ENCODE data around the gene B9D1.

The B9D1 gene, protein sequence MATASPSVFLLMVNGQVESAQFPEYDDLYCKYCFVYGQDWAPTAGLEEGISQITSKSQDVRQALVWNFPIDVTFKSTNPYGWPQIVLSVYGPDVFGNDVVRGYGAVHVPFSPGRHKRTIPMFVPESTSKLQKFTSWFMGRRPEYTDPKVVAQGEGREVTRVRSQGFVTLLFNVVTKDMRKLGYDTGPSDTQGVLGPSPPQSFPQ

DNA sequence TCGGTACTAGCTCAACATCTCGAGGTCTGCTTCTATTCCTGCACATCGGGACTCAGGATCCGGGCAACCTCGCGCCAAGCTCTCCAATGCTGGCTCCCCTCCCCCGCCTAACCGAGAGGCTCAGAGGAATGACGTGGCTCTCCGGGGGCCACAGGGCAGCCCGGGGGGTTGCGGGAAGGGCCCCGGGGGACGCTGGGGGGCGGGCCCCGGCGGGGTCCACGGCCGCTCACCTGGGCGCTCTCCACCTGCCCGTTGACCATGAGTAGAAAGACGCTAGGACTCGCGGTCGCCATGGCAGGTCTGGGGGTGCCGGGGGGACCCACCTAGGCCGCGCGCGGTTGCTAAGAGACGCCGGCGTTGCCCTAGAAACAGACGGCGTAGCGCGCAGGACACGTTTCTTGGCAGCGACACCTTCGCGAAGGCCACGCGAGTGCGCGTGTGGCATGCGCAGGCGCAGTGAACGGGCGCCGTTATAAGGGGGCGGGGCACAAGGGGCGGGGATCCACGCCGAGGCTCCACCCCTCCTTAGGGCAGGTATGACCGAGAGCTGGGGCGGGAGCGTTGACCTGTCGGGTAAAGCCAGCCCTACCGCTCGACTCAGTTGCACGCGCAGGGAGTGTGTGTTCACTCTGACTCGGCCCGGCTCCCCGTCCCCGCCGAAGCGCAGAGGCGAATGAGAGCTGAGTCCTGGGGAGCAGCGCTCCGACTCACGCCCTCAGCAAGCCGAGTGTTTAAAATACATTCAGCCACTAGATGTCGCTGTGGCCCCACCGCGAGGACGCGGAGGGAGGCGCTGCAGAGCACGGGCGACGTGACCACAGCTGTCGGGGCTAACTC is at the start of gene B9D1:
TSS of gene B9D1 (minus strand) at position 447 of the 837 bp plus-strand sequence. CDS start at position 293, 154 bp downstream.
- DNase-seq, result peak; percentile 89

DNA sequence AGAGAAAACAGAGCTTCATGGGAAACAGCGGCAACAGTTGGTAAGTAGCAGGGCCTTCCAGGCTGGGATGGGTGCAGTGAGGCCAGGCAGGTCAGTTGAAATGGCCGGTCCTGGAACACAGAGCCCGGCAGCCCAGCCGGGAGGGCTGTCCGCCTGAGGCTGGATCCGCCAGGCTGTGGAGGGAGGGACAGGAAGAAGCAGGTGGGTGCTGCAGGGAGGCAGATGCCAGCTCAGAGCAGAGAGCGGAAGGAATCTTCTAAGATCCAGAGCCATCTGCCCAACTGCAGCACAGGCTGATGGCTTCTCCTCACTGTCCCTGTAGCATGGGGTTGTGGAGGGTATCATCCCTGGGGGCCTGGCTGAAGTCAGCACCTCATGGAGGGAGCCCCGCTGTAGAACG is 49.1 kb upstream of the B9D1 start:
- DNase-seq, result no peak

DNA sequence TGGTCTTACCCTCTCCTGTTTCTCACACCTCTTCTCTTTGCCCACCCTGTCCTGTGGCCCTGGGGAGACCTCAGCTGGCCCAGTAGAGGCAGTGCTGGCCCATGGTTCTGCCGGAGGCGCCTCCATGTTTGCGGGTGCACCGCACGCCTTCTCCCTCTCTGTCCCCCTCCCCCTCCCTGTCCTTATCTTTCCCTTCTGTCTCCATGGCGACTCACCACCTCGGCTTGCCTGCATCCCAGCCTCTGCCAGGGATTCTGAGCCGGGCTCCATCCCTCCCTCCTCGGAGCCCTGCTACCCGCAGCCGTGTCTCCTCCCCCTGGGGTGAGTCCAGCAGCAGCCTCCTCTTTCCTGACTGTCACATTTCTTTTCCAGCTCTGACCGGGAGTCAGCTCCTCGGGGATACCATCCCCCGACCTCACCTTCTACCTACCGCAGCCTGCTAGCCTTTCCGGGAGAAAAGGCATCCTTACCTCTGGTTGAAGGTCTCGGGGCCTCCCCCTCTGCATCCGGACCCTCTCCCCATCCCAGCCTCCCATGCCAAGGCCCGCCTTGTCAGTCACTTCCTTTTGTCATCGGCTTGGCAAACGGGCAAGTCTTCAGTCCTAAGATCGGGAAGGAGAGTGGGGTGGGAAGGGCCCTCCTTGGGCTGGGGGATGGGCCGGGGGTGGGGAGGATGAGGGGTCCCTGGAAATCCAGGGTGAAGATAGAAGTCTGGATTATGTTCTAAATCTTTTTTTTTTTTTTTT is 48.5 kb upstream of the B9D1 start, which contains the start of gene RNF112:
TSS of gene RNF112 (plus strand) at position 358 of the 746 bp plus-strand sequence. CDS start at position 535, 177 bp downstream.
- peak; percentile 63 for DNase-seq

DNA sequence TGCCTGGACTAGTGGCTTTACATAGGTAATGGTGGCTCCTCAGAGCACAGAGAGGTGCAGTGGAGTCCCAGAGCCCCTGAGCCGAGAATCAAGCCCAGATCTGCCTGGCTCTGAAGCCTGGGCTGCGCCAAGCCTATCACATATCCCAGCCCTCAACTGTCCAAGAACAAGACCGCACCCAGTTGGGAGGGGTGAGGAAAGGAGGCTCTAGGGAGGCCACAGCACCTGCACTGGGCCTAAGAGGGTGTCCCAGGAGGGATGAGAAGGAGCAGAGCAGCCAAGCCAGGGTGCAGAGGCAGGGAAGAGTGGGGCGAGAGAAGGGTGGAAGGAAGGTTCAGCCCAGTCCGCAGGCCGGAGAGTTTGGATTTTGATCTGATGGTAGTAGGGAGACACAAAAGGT is 47.6 kb upstream of the B9D1 start:
- DNase-seq, result no peak

DNA sequence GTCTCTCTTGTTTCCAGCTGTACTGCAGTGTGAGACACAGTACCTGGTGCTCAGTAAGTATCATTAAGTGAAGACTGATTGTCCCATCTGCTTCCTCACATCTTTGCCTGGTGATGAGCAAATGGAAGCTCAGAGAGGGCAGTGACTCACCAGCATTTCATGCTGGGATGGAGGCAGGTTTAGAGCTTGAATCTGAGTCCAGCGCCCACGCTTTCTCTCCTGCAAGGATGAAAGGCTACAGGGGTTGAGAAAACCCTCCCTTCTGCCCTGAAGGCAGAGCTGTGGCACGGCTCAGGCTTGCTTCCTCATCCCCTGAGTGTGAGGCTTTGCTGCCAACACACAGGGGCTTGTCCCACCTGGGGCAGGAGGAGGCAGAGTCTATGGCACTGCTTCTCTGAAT is 47.0 kb upstream of the B9D1 start:
- DNase-seq, result peak; percentile 95

DNA sequence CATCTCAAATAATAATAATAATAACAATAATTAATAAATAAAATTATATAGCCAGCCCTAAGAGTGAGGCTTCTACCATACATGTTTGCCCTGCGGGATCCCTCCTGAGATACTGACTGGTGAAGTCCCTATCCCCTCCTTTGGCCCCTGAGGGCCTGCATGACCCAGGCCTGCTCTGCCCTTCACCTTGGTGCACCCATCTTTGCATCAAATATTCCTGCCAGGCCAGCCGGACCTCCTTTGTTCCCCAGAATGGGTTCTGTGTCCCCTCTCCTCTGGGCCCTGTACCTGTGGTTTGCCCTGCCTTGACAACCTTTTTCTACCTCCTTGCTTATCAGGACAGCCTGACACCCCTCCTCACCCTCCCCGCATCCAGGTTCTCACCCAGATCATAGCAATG is 46.5 kb upstream of the B9D1 start:
- DNase-seq, result no peak

DNA sequence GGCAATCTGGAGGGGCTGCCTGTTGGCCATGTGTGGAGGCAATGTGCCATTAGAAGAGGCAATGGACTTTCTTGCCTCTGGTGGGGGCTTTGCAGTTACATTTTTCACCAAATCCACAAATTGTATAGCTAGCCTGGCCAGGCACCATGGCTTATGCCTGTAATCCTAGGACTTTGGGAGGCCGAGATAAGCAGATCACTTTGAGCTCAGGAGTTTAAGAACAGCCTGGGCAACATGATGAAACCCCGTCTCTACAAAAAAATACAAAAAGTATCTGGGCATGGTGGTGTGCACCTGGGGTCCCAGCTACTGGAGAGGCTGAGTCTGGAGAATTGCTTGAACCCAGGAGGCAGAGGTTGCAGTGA is 45.8 kb upstream of the B9D1 start:
- no peak for DNase-seq

DNA sequence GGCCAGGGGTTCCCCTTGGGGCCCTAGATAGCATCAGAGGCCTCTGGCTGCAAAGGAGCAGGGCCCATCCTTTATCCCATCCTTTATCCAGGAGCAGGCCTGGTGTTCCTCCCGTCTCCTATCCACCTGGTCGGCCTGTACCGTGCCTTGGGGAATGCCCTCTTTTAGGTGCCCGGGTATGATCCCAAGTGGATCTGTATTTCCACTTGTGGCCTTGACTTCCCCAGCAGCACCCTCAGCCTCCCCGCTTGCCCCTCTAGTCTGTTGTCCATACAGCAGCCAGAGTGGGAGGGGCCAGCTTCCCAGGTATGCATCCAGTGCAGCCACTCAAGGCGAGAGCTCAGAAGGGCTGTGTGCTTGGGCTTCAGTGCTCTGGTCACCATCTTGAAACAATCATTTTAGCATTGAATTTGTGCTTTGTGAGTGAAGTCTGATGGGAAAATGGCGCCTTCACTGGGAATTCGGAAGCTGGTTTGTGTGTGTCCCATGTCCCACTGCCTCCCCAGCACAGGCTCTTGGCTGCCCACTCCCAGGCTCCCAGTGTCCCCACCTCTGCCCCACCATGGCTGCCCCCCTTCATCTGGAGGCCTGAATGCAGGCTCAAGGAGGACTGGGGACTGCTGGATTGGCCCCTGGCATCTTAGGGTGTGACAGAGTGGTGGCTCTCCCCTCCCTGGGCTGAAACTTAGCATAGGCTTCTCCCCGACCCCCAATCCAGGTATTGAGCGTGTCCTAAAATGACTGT is 45.2 kb upstream of the B9D1 start:
- no peak for DNase-seq

DNA sequence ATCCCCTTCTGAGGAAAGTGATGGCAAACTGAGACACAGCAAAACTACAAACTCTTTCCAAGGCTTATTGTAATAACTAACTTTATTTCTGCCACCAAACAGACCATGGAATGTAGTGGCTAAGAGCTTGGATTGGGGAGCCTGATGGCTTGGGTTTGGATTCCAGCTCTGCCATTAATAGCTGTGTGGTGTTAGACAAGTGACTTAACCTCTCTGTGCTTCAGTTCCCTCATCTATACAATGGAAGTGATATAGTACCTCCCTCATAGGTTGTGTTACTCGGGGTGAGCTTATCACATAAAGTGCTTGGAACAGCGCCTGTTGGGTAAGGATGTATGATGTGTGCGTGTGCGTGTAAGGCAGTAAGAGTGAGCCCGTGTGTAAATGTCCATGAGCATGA is 42.6 kb upstream of the B9D1 start:
- no peak for DNase-seq

DNA sequence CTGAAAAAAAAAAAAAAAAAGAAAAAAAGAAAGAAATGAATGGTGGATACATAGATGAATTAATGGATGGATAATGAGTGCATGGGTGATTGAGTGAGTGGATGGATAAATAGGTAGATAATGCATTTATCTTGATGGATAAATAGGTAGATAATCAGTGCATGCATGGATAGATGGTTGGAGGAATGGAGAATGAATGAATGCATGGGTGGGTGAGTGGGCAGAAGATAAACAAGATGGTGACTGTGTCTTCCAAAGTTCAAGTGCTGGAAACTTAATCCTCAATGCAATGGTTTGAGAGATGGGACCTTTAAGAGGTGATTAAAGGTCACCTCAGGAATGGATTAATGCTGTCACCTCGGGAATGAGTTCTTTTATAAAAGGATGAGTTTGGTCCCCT is 41.7 kb upstream of the B9D1 start:
- no peak for DNase-seq

DNA sequence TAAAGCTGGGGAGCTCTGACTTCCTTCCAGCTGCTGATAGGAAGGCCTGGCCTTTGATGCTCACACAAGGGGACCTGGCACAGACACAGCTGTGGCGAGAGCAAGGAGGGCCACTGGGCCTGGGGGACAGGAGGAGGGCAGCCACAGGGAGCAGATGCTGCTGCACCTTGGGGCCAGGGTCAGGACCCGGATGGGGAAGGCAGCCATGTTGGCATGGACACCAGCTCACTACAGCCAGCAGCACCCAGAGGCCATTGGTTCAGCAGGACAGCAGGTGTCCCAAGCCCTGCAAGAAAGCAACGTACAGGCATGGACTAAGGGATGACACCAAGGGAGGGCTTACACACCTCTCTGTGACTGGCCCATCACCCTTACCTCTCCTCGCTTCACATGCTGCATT is 40.5 kb upstream of the B9D1 start:
- DNase-seq, result no peak

DNA sequence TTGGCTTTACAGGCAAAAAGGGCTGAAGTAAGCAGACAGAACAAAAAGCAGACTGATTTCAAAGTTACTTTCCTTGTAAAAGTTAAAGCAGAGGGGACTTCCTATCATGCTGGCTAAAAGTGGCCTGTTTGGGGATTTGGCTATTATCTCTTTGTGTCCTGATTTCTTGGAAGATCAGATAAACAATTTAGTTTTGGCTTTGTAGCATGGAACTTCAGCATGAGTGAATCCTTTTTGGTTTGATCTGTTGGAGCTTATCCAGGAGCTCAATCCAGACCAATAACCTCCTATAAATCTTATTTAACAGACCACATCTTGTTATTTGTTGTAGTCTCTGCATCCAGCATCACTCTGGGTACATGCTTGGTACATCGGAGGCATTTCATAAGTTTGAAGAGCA is 39.6 kb upstream of the B9D1 start:
- DNase-seq, result no peak

DNA sequence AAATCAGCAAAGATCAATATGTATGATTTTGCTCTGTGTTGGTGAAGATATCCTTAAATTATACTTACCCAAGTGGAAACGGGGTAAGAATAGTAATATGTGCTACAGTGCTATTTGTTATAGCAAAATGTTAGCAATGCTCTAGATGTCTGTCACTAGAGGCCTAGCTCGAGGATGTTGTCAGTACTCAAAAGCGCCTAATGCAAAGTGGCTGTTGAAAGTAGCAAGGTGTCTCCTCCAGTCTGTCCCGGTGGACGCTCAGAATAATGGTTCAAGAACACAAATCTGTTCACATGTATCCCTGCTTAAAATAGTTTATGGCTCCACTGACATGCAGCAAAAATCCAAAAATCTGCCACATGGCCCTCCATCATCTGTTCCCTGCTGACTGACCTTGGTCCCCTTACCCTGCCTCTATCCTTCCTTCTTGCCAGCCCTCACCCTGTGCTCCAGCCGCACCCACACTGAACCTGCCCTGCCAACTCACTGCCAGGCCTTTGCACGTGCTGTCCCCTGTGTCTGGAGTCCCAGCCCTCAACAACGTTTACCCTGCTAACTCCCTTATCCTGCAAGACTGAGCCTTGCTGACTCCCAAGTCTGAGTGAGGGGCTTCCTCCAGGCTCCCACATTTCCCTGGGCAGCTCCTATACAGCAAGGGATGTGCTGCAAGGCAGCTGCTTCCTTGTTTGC is 38.9 kb upstream of the B9D1 start:
- DNase-seq, result no peak

DNA sequence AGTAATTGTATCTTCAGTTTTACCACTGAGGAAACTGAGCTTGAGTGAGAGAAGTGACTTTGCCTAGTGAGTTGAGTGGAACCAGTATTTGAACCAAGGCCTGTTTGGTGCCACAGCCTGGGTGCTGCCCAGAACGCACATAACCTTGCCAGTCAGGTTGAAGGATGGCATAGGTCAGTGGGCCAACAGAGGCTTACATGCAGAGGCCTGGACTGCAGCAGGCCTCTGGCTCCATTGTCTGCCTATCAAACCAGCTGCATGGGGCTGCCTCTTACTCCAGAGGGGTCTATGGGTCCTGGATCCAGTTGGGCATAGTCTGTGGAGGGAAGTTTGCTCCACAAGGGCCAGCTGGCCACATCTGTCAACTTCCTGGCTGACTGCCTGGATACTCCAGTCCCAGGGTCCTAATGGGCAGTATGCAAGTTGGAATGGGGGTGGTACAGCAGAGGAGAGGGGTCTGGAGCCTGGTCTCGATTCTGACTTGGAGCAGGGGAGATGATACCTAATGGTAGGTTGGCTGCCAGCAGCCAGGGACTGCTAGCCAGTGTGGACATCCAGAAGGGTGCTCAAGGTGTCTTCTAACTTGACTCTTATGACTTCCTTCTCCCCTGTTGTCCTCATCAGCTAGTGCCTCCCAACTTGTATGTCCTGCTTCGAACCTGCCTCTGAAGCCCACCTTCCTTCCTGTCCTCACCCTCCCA is 37.4 kb upstream of the B9D1 start:
- DNase-seq, result no peak

DNA sequence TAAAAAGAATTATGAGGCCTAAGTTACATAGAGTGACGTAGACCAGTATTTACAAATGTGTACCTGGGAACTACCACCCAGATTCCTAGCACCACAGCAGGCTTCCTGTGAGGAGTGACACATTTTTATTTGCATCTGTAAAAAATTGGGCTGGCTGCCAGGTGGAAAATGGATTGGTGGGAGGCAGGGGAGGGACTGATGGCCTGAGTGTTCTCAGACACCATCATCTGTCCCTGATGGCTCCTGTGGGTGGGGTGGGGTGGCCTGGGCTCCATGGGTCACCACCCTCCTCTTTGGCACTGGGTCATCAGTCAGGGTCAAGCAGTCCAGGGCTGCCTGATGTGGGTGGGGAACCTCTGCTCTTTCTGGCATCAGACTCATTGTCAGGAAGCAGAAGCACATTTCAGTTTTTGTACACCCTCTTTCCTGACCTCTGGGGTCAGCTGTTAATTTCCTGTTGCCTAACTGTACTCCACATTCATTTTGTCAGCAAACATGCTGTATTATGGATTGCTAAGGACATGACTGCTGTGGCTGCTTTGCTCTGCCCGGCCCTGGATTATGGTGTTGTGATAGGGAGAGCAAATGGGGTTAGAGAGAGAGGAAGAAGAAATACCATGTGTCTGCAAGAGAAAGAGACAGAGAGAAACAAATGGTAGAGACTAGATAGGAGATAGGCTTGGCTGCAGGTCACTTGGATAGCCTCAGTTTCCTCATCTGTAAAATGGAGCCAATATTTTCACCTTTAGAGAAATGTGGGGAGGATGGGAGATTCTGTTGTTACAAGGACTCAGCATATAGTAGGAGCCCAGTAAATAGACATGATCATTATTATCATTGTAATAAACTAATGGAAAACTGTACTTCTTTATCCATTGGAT is 36.0 kb upstream of the B9D1 start:
- DNase-seq, result no peak

DNA sequence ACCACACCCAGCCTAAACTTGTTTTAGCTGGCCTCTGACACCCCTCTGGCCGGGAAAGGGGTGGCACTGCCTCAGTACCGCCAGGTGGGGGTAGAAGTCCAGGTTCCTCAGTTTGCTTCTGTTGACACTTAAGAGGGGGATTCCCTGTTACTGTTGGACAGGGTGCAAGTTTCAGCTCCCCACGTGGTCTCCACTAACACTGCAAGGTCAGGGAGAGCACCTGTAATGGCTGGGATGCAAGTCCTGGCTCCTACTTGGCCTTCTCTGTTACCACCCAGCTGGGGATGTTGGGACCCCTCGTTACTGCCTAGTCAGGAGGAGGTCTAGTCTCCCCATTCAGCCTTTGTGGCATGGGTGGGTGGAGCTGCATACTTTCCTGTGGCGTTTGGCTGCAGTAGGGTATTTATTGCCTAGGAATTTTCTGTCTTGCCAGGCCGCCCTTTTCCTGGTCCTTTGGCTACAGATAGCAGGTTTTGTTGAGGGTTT is 35.1 kb upstream of the B9D1 start:
- DNase-seq, result no peak

DNA sequence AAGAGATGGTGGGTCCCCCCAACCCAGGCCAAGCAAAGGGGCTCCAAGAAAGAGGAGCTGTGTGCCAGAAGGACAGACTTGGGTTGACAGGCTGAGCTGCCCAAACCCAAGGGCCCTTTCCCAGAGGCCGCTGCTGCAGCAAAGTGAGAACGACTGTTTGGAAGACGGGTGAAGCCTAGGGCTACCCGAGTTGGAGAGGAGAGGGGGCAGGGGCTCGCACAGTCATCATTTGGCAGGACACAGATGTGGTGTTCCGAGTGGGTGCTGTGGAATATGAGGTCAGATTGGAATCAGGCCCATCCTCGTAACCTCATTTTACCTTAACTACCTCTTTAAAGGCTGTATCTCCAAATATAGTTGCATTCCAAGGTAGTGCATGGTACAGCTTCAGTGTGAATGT is 29.8 kb upstream of the B9D1 start:
- no peak for DNase-seq

DNA sequence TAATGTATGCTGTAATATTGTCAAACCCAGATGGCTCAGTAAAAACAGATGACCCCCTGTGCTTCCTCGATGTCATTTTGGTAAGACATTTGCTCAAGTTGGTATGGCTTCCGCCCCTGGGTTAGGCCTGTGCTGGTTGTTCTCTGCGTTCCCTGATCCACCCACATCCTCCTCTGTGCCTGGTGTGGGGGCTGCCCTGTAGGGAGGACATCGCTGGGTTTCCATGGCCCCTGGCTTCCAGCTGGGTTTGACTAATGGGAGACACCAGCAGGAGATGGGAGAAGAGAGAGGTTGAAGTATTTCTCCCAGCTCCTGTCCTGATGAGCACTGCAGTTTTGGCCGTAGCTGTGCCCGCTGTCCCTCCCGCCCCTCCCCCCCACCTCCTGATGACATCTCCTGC is 28.9 kb upstream of the B9D1 start:
- no peak for DNase-seq

DNA sequence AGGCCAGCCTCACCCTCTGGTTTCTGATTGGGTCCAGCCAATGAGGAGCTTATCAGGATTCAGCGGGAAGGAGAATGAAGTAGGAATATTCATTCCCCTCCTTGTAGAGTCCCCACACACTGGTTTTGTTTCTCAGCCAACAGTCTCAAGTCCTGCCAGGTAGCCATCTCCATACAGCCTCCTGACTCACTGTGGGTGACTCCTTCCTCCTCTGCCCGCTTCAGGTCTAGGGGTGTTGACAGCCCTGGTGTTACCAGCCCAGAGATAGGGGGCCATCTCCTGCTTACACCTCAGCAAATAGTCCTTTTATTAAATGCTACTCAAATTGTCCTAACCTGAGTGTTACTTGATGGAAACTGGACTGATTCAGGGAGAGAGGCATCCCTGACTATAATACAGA is 28.4 kb upstream of the B9D1 start:
- no peak for DNase-seq

All from NCI-H226 (cell line).